ENCODE data around the gene CREB3L4.

Gene CREB3L4

DNA sequence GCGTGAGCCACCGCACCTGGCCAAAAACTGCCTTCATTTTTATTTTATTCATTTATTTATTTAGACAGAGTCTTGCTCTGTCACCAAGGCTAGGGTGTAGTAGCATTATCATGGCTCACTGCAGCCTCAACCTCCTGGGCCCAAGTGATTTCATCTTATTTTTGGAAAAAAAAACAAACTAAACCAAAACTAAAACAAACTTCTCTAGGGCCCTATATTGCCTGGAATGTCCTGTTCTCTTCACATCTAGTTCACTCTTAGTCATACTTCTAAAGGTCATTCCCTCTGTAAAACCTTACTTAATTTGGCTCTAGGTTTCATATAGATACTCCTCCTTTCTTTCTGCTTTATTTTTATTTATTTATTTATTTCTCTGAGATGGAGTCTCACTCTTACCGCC, 38.4 kb downstream of the CREB3L4 start:
- TF ChIP-seq GATA2 (IDR thresholded peaks at IDR 0.05; ENCODE audit: low read depth, low read length) (no peak), GATA3 (IDR thresholded peaks at IDR 0.05; ENCODE audit: low read depth, low read length) (no peak)

DNA sequence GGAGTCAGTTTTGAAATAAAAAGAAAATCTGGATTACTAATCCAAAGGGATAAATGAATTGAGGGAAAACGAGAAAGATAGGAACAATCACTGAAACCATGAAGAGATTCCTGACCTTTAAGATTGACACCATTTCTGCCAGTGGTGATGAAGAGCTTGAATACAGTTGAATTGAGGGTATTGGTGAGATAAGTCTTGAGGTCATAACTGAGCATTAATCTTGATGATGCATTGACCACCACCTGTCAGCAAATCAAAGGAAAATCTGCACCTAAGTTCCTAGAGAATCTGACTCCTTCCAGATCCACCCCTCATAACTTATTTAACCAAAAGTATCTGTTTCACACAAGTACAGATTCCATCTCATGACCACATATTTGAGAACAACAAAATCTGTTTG, 44.4 kb downstream of the CREB3L4 start:
- TF ChIP-seq GATA2 (IDR thresholded peaks at IDR 0.05; ENCODE audit: low read depth, low read length) (no peak), GATA3 (IDR thresholded peaks at IDR 0.05; ENCODE audit: low read depth, low read length) (no peak)

DNA sequence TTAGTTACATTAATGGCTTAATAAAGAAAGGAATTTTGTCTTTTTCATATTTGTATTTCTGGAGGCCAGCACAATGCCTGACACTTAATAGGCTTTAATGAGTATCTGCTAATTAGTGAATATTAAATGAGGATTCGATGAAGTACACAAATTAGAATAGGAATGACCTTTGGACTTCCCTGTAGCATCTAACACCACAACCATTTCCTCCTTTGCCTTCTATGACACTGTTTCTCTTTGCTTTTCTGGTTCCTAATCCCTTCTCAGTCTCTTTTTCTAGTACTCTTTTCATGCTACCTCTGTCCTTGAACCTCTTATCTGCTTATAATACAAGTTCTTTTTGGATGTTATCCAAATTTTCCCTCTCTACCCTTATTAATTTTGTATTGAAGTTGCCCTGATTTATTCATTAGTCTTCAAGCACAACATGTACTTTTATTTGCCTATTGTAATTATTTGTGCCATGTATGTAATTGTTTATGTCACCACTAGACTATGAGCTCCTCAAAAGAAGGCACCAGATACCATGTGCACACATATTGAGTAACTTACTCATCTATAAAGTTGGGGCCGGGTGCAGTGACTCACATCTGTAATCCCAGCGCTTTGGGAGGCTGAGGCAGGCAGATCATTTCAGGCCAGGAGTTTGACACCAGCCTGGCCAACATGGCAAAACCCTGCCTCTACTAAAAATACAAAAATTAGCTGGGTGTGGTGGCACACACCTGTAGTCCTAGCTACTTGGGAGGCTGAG, 46.6 kb downstream of the CREB3L4 start:
- TF ChIP-seq GATA2 (IDR thresholded peaks at IDR 0.05; ENCODE audit: low read depth, low read length) (no peak), GATA3 (IDR thresholded peaks at IDR 0.05; ENCODE audit: low read depth, low read length) (no peak)

DNA sequence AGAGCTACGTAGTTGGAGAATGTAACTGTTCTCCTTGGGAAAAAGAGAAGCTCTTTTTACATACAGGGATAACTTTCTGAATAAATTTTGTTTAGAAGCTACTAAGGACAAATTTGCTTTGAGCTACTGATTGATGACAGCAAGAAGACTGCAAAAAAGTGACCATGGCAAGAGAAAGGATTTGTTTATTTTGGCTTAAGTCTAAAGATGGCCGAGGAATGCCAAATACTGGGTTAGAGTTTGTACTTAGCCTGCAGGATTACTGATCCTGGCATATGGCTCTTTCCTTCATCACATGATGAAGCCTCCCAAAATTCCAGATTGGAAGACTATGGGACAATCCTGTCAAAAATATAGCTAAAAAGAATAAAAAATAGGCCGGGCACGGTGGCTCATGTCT, 51.6 kb downstream of the CREB3L4 start:
- TF ChIP-seq GATA3 (IDR thresholded peaks at IDR 0.05; ENCODE audit: low read depth, low read length) = no peak
- TF ChIP-seq GATA2 (IDR thresholded peaks at IDR 0.05; ENCODE audit: low read depth, low read length) = no peak

DNA sequence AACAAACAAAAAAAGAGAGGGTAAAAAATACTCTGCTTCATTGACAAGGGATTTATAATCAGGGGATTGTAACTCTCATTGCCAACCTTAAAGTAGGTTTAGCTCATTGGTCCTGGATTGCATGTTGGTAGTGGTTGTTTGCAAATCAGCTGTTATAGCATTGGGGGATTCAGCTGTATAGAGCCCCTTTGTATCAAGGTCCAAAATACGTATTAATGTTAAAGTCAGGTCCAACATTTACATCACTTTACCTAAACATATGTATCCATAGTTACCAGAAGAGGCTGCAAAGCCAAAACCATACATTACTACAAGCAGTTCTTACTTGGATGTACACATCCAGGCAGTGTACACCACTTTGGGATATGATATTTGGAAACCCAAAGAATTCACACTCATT, 52.2 kb downstream of the CREB3L4 start:
- TF ChIP-seq GATA3 (IDR thresholded peaks at IDR 0.05; ENCODE audit: low read depth, low read length) = no peak
- TF ChIP-seq GATA2 (IDR thresholded peaks at IDR 0.05; ENCODE audit: low read depth, low read length) = no peak
